ENCODE measurements around the gene FBXL2. TPM values are rescaled to one million over a fixed set of nuclear protein-coding genes. Genes with fewer than 3 reads are reported as not detected.

Gene FBXL2
- total RNA-seq, 1 experiment from 2014 or later = 10.8 TPM

GRCh38 chr3:33385423-33385822, 108.2 kb downstream of the FBXL2 start:
- Mint-ChIP-seq H3K27ac (ENCODE audit: unreplicated experiment) (no peak overlapping the region), H3K36me3 (ENCODE audit: insufficient read depth, unreplicated experiment) (peaks cover 87% of the 10 kb centered on the region), H3K27me3 (ENCODE audit: insufficient read depth, unreplicated experiment) (no peaks in the 10 kb centered on the region), H3K4me3 (ENCODE audit: unreplicated experiment) (no peak overlapping the region), H3K9me3 (ENCODE audit: unreplicated experiment) (no peaks in the 10 kb centered on the region), H3K4me1 (ENCODE audit: low read depth, unreplicated experiment) (no peaks in the 10 kb centered on the region)
- Histone ChIP-seq H3K4me1 (no peaks in the 10 kb centered on the region), H3K27me3 (replicated peaks; ENCODE audit: control insufficient read depth, insufficient read depth, low read length) (no peaks in the 10 kb centered on the region), H3K36me3 (ENCODE audit: control insufficient read depth, insufficient read depth, low read length) (peaks cover 2% of the 10 kb centered on the region), H3K9me3 (no peaks in the 10 kb centered on the region), H3K4me3 (ENCODE audit: low read depth, low read length) (no peak overlapping the region)
- ChIA-PET POLR2A (no interaction called here), CTCF (interaction anchor here (0.6 kb wide), 1 partner anchor 168 kb away, joined by 3 read pairs; no protein-coding TSS in a partner anchor)
- no TSS peak for BruUV-seq (replicated peaks)
- no peak for DNase-seq
- TF ChIP-seq CTCF (IDR thresholded peaks at IDR 0.05; ENCODE audit: insufficient read depth in 1 of 2, low read depth in 1 of 2, low read length in 1 of 2, severe bottlenecking in 1 of 2, unreplicated experiment in 1 of 2) = no peak
- intact Hi-C loops (cut with micrococcal nuclease; ENCODE audit: unreplicated experiment) = no loop called here

GRCh38 chr3:33386631-33387030, 109.4 kb downstream of the FBXL2 start:
- Histone ChIP-seq H3K4me3 (ENCODE audit: low read depth, low read length) (no peak overlapping the region), H3K4me1 (no peaks in the 10 kb centered on the region), H3K9me3 (no peaks in the 10 kb centered on the region), H3K27me3 (replicated peaks; ENCODE audit: control insufficient read depth, insufficient read depth, low read length) (no peaks in the 10 kb centered on the region), H3K36me3 (ENCODE audit: control insufficient read depth, insufficient read depth, low read length) (peaks cover 2% of the 10 kb centered on the region)
- Mint-ChIP-seq H3K27ac (ENCODE audit: unreplicated experiment) (no peak overlapping the region), H3K36me3 (ENCODE audit: insufficient read depth, unreplicated experiment) (peaks cover 89% of the 10 kb centered on the region), H3K9me3 (ENCODE audit: unreplicated experiment) (no peaks in the 10 kb centered on the region), H3K4me1 (ENCODE audit: low read depth, unreplicated experiment) (no peaks in the 10 kb centered on the region), H3K4me3 (ENCODE audit: unreplicated experiment) (no peak overlapping the region), H3K27me3 (ENCODE audit: insufficient read depth, unreplicated experiment) (no peaks in the 10 kb centered on the region)
- intact Hi-C loops (cut with micrococcal nuclease; ENCODE audit: unreplicated experiment) = no loop called here
- no peak for DNase-seq
- no TSS peak for BruUV-seq (replicated peaks)
- ChIA-PET CTCF (interaction anchor here (0.7 to 0.9 kb wide), 2 partner anchors 14 to 255 kb away, joined by 3 read pairs; no protein-coding TSS in a partner anchor), POLR2A (no interaction called here)
- TF ChIP-seq CTCF (IDR thresholded peaks at IDR 0.05; ENCODE audit: insufficient read depth in 1 of 2, low read depth in 1 of 2, low read length in 1 of 2, severe bottlenecking in 1 of 2, unreplicated experiment in 1 of 2) = no peak

- no peaks in the 10 kb centered on the region for H3K27me3 Mint-ChIP-seq (ENCODE audit: insufficient read depth, unreplicated experiment)
- H3K4me1 Mint-ChIP-seq (ENCODE audit: low read depth, unreplicated experiment) = no peaks in the 10 kb centered on the region
- DNase-seq = no peak
- CTCF ChIA-PET = no interaction called here
- TSS peak; percentile 58 for BruUV-seq (replicated peaks)
- Histone ChIP-seq H3K9me3 (no peaks in the 10 kb centered on the region), H3K4me3 (ENCODE audit: low read depth, low read length) (no peak overlapping the region), H3K4me1 (no peaks in the 10 kb centered on the region), H3K36me3 (ENCODE audit: control insufficient read depth, insufficient read depth, low read length) (peaks cover 2% of the 10 kb centered on the region), H3K27me3 (replicated peaks; ENCODE audit: control insufficient read depth, insufficient read depth, low read length) (no peaks in the 10 kb centered on the region)
- peaks cover 89% of the 10 kb centered on the region for H3K36me3 Mint-ChIP-seq (ENCODE audit: insufficient read depth, unreplicated experiment)
- H3K27ac Mint-ChIP-seq (ENCODE audit: unreplicated experiment) = no peak overlapping the region
- intact Hi-C loops (cut with micrococcal nuclease; ENCODE audit: unreplicated experiment) = no loop called here
- POLR2A ChIA-PET = no interaction called here
- no peak overlapping the region for H3K4me3 Mint-ChIP-seq (ENCODE audit: unreplicated experiment)
- no peak for TF ChIP-seq CTCF (IDR thresholded peaks at IDR 0.05; ENCODE audit: insufficient read depth in 1 of 2, low read depth in 1 of 2, low read length in 1 of 2, severe bottlenecking in 1 of 2, unreplicated experiment in 1 of 2)
- no peaks in the 10 kb centered on the region for H3K9me3 Mint-ChIP-seq (ENCODE audit: unreplicated experiment)
Measured at GRCh38 chr3:33388374-33389100, 111.3 kb downstream of the FBXL2 start.
